ENCODE measurements around the gene POMP.
A peak's percentile ranks its signal among the peaks of the same experiment; 100 is the strongest.

POMP gene

DNA sequence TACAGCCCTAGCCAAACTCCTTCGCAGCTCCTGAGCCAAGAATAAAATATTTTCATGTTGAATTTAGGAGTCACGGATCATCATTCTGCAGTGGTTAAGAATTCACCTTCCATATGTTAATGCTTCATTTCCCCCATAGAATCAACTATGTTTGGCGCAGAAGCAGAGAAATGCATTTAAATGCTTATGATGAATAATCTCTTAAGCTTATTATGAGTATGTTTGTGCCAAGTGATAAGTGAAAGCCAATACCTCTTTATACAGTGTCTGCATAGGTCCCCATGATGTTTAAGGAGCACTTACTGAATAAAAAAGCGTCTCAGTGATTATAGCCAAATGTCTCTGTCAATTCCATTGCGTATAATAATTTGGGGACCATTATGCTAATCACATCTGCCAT, 32.7 kb upstream of the POMP start:
- Mint-ChIP-seq H3K9me3 (no peaks in the 10 kb centered on the region), H3K4me3 (no peak overlapping the region), H3K27ac (no peak overlapping the region), H3K4me1 (peaks cover 13% of the 10 kb centered on the region), H3K36me3 (no peaks in the 10 kb centered on the region)
- no peak for DNase-seq (ENCODE audit: low spot score in 2 of 2)
- no peak for ATAC-seq

DNA sequence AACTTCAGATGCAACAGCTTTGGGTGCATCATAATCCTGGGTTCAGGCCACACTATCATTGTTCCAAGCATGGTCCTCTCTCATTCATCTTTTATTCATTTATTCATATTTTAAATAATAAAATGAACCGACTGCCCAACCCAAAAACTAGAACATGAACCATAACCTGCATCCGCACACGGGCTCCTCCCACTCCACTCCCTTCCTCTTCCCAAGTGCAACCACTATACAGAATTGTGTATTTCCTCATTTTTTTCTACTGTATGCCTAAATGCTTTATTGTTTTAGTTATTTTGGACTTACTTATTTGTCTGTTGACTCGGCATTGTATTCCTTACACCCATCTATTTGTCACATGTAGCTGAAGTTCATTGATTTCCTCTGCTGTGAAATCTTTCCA, 30.7 kb upstream of the POMP start:
- Mint-ChIP-seq H3K36me3 (no peaks in the 10 kb centered on the region), H3K4me3 (no peak overlapping the region), H3K4me1 (peaks cover 13% of the 10 kb centered on the region), H3K27ac (no peak overlapping the region), H3K9me3 (no peaks in the 10 kb centered on the region)
- ATAC-seq (no peak), DNase-seq (ENCODE audit: low spot score in 2 of 2) (no peak)

DNA sequence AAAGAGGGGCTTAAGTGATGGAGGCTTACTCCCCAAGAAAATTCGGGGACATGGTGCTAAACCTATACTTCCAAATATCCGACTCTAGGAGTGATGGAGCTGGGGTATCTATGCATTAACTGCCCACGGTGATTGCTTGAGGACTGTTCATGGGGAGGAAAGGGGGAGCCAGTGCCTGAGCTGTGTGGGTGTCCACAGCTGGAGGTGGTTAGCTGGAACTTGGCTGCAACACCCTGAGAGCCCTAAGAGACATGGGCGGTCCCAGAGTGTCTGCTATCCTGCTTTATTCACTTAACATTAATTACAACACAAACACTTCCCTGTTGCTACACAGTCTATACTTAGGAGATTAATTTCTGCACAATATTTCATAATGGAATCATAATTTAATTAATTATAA, 28.1 kb upstream of the POMP start:
- no peaks in the 10 kb centered on the region for H3K36me3 Mint-ChIP-seq
- H3K9me3 Mint-ChIP-seq = no peaks in the 10 kb centered on the region
- no peaks in the 10 kb centered on the region for H3K4me1 Mint-ChIP-seq
- H3K27ac Mint-ChIP-seq = no peak overlapping the region
- ATAC-seq (no peak), DNase-seq (ENCODE audit: low spot score in 2 of 2) (no peak)
- H3K4me3 Mint-ChIP-seq = no peak overlapping the region

DNA sequence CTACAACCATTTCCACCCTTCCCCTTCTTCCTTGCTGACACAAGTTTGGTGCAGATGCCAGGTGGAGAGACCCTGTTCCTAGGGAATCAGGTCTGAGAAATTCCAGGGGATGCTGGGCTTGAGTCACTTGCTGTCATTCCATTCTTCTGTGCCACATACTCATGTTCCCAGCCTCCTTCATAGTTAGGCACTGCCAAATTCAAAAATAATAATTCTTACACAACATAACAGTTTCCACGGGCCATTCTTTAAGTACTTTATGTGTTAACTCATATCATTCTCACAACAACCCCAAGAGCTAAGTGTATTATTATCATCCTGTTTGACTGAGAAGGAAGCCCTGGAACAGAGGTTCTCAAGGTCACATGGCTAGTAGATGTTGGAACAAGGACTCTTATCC, 27.1 kb upstream of the POMP start:
- DNase-seq (ENCODE audit: low spot score in 2 of 2) = no peak
- H3K27ac Mint-ChIP-seq = no peak overlapping the region
- no peak overlapping the region for H3K4me3 Mint-ChIP-seq
- no peak for ATAC-seq
- peaks cover 4% of the 10 kb centered on the region for H3K4me1 Mint-ChIP-seq
- no peaks in the 10 kb centered on the region for H3K9me3 Mint-ChIP-seq
- H3K36me3 Mint-ChIP-seq = no peaks in the 10 kb centered on the region

DNA sequence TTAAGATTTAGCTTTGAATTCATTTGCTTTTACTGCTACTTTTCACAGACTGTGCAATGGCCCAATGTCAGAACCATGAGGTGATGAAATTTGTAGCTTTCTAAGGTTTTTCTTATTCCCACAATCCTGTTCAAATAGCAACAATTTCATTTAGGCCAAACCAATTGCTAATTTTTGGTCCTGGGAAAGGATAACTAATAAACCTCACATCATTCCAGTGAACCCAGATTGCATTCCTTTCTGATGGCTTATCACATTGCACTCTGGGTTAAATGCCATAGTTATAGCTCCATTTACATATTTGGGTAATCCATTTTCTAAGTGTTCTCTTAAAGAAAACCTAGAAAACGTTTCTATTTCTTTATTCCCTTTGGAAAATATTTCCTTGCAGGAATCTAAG, 22.9 kb upstream of the POMP start:
- peaks cover 7% of the 10 kb centered on the region for H3K4me1 Mint-ChIP-seq
- DNase-seq (ENCODE audit: low spot score in 2 of 2) (no peak), ATAC-seq (no peak)
- H3K4me3 Mint-ChIP-seq = no peak overlapping the region
- H3K27ac Mint-ChIP-seq = no peak overlapping the region
- H3K36me3 Mint-ChIP-seq = no peaks in the 10 kb centered on the region
- no peaks in the 10 kb centered on the region for H3K9me3 Mint-ChIP-seq

DNA sequence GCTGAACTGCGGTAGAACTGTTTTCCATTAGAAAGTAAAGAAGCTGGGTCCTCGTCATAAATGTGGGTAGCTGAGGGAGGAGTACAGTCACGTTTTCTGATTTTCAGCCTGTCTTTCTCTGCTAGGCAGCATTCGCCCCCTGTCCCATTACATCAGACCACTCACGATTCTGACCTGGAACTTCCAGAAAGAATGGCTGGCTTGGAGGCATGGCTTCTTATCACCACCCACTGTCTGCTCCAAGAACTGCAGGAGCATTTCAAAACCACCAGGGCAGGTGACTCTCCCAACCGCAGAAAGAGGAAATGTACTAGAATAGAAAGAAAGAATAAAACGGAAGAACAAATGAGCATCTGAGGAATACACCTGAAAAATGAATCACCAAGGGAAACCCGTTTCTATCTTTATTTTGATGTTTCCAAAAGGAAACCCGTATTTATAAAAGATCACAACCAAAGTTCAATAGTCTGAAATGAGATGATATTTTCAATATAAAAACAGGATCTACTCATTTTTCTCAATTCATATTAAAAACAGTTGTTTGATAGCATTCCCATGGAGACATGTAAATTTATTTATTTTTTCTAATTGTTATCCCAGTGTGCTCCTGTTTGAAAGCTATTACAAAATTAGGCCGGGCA, 22.1 kb upstream of the POMP start:
- DNase-seq (ENCODE audit: low spot score in 2 of 2) = no peak
- peak overlapping the region; percentile 64 for H3K27ac Mint-ChIP-seq

DNA sequence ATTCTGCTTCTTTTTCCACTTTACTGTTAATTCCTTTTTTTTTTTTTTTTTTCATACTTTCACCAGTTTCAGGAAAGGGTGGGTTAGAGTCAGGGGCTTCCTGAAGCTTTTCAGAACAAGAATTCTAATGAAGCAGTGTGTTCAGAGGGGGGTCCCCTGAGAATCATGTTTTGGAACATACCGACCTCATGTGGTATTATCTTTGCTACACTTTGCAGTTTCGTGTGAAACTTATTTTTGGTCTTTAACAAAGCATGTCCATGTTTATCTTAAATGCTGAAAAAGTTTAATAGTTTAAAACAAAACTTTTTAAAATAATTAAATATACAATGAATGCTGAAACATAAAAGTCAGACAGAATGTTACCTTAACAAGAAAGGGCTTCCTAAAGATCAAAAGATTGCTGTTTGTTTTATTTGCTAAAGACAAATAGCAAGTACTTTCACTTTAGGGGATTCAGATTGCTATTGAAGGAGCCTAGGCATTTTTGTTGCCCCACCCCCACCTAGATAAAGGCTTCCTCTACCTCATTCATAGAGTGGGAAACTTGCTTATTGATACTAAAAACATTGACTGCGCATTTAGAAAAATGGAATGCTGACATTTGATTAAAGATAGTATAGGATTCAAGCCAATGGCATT, 21.1 kb upstream of the POMP start:
- peaks cover 7% of the 10 kb centered on the region for H3K4me1 Mint-ChIP-seq
- ATAC-seq (no peak), DNase-seq (ENCODE audit: low spot score in 2 of 2) (no peak)
- no peaks in the 10 kb centered on the region for H3K9me3 Mint-ChIP-seq
- H3K36me3 Mint-ChIP-seq = no peaks in the 10 kb centered on the region
- no peak overlapping the region for H3K27ac Mint-ChIP-seq
- no peak overlapping the region for H3K4me3 Mint-ChIP-seq

More for the DNA sequence above, 22.1 kb upstream of the POMP start:
- H3K36me3 Mint-ChIP-seq = no peaks in the 10 kb centered on the region
- peaks cover 7% of the 10 kb centered on the region for H3K4me1 Mint-ChIP-seq
- peak overlapping the region; percentile 30 for H3K4me3 Mint-ChIP-seq
- peak; percentile 66 for ATAC-seq
- no peaks in the 10 kb centered on the region for H3K9me3 Mint-ChIP-seq

DNA sequence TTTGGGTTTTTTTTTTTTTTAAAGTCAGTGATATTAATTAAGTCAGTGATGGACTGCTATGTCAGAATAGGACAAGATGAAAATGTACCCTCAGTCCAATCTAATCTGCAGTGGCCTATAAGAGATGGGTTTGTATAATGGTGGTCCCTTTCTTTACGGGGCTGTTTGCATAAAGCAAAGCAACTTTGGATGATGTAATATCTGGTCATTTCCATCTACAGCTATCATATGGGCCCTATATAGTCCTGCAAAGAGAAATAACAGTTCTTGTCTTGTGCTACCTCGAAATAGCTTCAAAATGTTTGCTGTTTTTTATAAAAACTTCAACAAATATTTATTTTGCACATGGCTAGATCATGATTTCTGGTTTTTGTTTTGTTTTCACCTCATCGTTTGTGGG, 20.2 kb upstream of the POMP start:
- Mint-ChIP-seq H3K4me3 (no peak overlapping the region), H3K9me3 (no peaks in the 10 kb centered on the region), H3K27ac (no peak overlapping the region), H3K4me1 (peaks cover 7% of the 10 kb centered on the region), H3K36me3 (no peaks in the 10 kb centered on the region)
- ATAC-seq (no peak), DNase-seq (ENCODE audit: low spot score in 2 of 2) (no peak)

DNA sequence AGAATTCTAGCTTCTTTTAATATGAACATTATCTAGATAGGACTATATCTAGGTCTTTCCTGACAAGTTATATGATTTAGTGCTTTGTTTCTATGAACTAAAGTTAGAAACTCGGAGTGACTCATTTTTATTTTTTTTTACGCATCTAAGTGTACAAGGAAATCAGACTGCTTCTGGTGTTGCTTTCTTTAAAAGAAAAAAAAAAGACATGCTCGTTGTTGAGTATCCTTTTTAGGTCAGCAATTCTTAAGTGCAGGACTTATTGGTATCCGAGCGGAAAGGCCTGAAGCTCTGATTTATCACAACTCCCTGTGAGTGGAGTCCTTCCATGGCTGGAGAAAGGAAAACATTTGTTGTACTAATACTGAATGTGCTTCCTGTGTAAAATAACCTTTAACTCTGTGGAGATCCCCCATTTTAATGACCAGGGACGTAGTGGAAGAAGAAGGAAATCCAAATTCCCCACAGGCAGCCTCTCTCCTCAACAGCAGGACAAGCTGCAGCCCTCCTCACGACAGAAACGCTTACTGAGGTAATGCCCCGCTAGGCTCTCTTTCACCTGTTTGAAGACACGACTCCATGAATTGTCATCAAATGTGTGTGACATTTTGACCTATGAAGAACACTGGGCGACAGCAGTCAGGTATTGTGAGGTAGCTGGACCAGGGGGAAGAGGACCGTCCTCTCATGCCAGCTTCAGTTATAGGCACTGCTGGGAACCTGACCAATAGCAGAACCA, 17.9 kb upstream of the POMP start:
- DNase-seq (ENCODE audit: low spot score in 2 of 2) (no peak), ATAC-seq (no peak)
- H3K4me3 Mint-ChIP-seq = no peak overlapping the region
- no peaks in the 10 kb centered on the region for H3K9me3 Mint-ChIP-seq
- H3K36me3 Mint-ChIP-seq = no peaks in the 10 kb centered on the region
- H3K4me1 Mint-ChIP-seq = peaks cover 7% of the 10 kb centered on the region
- no peak overlapping the region for H3K27ac Mint-ChIP-seq

DNA sequence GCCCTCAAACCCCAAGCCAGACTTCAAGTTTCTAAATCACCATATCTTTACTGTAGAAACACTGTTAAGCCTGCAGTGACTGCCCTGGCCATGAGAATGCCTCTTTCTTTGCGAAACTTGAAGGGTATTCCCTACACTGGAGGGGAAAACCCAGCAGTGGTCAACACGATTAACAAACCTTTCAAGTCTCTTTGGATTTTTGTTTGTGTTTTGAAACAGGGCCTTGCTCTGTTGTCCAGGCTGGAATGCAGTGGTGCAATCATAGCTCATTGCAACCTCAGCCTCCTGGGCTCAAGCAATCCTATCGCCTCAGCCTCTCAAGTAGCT, 17.4 kb upstream of the POMP start:
- Mint-ChIP-seq H3K4me3 (no peak overlapping the region), H3K27ac (no peak overlapping the region), H3K36me3 (no peaks in the 10 kb centered on the region), H3K9me3 (no peaks in the 10 kb centered on the region), H3K4me1 (peaks cover 5% of the 10 kb centered on the region)
- peak; percentile 66 for ATAC-seq
- no peak for DNase-seq (ENCODE audit: low spot score in 2 of 2)

DNA sequence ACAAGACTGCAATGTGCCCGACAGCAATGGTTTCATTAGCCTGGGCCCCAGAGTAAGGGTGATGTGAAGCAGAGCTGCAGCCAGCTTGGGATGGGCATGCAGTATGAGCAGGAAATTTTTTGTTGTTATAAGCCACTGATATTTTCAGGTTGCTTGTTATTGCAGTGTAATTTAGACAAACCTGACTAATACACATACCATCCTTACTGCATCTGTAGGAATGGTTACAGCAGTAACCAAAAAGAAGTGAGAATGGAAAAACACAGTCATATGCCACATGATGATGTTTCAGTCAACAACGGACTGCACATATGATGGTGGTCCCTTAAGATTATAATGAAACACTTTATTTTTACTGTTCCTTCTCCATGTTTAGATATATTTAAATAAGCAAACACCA, 8.6 kb upstream of the POMP start:
- no peak overlapping the region for H3K27ac Mint-ChIP-seq
- DNase-seq (ENCODE audit: low spot score in 2 of 2) (no peak), ATAC-seq (peak; percentile 77)
- no peak overlapping the region for H3K4me3 Mint-ChIP-seq
- peaks cover 15% of the 10 kb centered on the region for H3K4me1 Mint-ChIP-seq
- H3K9me3 Mint-ChIP-seq = no peaks in the 10 kb centered on the region
- H3K36me3 Mint-ChIP-seq = no peaks in the 10 kb centered on the region

DNA sequence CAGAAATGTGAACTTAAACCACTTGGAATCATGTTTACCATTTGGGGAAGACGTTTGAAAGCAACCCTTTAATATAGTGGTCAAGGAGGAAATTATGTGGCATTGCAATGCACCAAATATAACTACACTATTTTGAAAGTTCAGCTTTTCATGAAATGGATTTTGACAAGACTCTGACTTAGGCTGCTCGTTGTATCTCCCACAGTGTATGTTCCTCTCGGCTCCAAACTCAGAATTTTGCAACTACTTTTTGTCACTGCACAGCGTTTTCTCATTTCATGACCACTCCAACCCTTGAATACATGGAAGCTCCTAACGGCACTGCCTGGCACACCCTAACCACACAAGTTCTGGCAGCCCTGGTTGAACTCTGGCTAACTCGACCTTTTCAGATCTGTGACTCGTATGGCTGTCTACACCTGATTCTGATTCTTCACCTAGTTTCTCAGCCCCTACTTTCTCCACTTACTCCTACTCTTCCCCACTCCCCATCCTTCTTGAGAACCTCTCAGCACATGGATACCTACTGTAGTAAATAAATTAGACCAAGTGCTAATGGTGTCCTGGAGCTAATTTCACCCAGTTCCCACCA, 7.0 kb upstream of the POMP start:
- ATAC-seq = no peak
- no peak overlapping the region for H3K4me3 Mint-ChIP-seq

DNA sequence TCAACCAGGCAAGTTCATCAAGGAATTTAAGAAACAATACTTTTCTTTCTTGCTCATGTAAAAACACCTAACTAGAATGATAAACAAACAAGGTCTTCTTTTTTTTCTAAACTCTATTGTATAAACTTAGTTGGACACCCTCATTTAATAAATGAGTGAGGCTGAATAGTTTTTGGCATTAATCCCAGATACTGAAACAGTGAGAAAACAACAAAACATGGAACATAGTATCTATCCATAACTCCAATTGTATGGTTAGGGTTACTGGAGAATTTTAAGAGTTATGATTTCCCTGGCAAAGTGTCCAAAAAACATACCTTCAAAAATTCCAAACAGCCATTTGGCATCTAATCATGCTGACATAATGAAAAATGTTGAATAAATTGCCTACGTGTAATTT, 5.8 kb upstream of the POMP start:
- peaks cover 31% of the 10 kb centered on the region for H3K4me1 Mint-ChIP-seq
- no peak for DNase-seq (ENCODE audit: low spot score in 2 of 2)
- no peaks in the 10 kb centered on the region for H3K9me3 Mint-ChIP-seq
- no peak overlapping the region for H3K4me3 Mint-ChIP-seq
- H3K27ac Mint-ChIP-seq = no peak overlapping the region
- no peaks in the 10 kb centered on the region for H3K36me3 Mint-ChIP-seq
- no peak for ATAC-seq

More for the DNA sequence above, 7.0 kb upstream of the POMP start:
- Mint-ChIP-seq H3K4me1 (peaks cover 21% of the 10 kb centered on the region), H3K27ac (no peak overlapping the region), H3K36me3 (no peaks in the 10 kb centered on the region), H3K9me3 (no peaks in the 10 kb centered on the region)
- no peak for DNase-seq (ENCODE audit: low spot score in 2 of 2)

DNA sequence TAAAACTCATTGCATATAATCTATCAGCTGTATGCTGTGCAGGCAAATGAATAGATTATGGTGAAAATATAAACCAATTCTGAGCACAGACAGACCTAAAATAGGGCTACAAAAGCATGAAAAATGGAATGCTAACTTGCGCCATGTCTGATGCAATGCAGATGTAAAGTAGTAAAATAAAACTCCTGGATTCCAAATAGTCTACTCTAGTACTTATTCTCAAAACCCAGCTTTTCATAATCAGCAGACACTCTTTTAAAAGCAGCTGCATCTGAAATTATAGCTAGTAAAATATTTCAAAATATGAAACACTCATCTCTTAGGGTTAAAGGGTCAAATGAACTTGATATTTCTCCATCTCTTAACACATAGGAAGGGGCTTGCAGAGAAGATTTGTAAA, 4.7 kb upstream of the POMP start:
- DNase-seq (ENCODE audit: low spot score in 2 of 2) (no peak), ATAC-seq (no peak)
- H3K27ac Mint-ChIP-seq = no peak overlapping the region
- peaks cover 9% of the 10 kb centered on the region for H3K36me3 Mint-ChIP-seq
- no peaks in the 10 kb centered on the region for H3K9me3 Mint-ChIP-seq
- peaks cover 37% of the 10 kb centered on the region for H3K4me1 Mint-ChIP-seq
- no peak overlapping the region for H3K4me3 Mint-ChIP-seq

DNA sequence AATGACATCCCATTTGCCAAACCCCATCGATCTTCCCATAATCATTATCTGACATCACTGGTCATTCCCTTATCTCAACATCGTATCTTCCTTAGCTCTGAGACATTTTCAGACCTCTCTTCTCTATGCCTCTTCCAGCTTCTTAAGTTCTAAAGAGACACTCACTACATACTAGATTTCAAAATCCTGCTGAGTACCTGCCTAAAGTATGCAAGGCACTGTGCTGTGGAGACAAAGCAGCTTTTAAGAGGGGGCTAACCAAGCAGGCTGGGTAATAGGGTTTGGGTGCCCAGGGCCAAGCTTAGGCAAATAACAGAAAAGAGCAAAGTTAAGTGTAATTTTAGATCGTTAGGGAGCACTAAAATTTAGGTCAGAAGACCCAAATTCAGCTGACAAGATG, 3.4 kb upstream of the POMP start:
- Mint-ChIP-seq H3K4me1 (peaks cover 42% of the 10 kb centered on the region), H3K4me3 (no peak overlapping the region), H3K9me3 (no peaks in the 10 kb centered on the region), H3K36me3 (peaks cover 22% of the 10 kb centered on the region), H3K27ac (no peak overlapping the region)
- no peak for ATAC-seq
- no peak for DNase-seq (ENCODE audit: low spot score in 2 of 2)

Measured in stimulated activated effector memory CD8-positive, alpha-beta T cell treated with anti-CD3 and anti-CD28 coated beads, Interleukin-12 subunit alpha, Interleukin-12 subunit beta, amount 100 ng/mL, for 72 hours (primary cell).